GM21360 (cell line): Measurements from ENCODE around the gene XYLT1.

ENCODE experiments used
- ATAC-seq: cut with Tn5 transposase; IDR thresholded peaks from one replicate; pipeline ENCODE4 v1.9.1; 2021; ENCODE audit warnings: mild to moderate bottlenecking, moderate library complexity; ENCODE audit not compliant: unreplicated experiment

The XYLT1 gene

DNA sequence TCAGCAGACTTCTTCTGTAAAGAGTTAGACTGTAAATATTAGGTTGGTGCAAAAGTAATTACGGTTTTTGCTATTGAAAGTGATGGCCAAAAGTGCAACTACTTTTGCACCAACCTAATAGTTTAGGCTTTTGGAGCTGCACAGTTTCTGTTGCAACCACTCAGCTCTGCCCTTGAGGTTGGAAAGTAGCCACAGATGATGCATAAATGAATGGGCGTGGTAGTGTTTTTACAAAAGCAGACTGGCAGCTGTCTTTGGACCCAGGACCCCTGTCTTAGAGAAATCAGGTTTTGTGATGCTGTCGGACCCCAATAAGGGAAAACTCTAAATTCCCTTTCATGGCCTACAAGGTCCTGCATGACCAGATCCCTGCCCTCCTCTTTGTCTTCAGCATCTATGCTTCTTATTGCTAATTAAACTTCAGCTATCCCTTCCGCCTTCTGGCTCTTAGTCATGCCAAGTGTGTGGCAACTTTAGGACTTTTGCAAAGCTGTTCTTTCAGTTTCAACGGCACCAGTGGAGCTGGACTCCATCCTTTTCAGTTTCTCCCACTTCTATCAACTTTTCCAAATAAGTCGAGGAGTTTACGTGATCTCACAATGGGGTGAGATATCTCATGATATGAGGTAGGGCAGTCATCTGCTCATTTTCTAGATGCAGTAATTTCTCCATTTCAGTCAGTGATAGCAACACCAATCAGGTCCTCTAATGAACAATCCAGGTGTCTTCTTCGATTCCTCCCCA lies 232.3 kb downstream of the XYLT1 start:
- no peak for ATAC-seq

GRCh38 chr16:17237350-17237944 lies 233.3 kb downstream of the XYLT1 start:
- no peak for ATAC-seq

- ATAC-seq: no peak
Observed at GRCh38 chr16:17235147-17235815, 235.5 kb downstream of the XYLT1 start.

GRCh38 chr16:17233318-17234002 lies 237.3 kb downstream of the XYLT1 start:
- no peak for ATAC-seq

GRCh38 chr16:17232487-17232886 lies 238.3 kb downstream of the XYLT1 start:
- ATAC-seq: no peak

- ATAC-seq: no peak
Observed at GRCh38 chr16:17231972-17232371, 238.8 kb downstream of the XYLT1 start.

GRCh38 chr16:17230932-17231581 lies 239.7 kb downstream of the XYLT1 start:
- ATAC-seq: no peak

GRCh38 chr16:17229766-17230165 lies 241.0 kb downstream of the XYLT1 start:
- ATAC-seq: no peak

GRCh38 chr16:17229131-17229530 lies 241.6 kb downstream of the XYLT1 start:
- no peak for ATAC-seq

DNA sequence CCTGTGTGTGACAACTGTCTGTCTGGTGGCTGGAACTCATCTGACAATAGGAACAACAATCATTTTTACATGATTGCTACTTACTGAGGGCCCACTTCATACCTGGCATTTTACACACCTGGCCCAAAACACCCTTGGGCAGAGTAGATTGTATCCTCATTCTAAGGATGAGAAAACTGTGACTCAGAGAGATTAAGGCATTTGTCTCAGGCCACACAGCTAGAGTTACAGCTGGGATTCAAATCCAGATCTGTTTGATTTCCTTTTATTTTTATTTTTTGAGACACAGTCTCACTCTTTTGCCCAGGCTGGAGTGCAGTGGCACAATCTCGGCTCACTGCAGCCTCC lies 242.1 kb downstream of the XYLT1 start:
- ATAC-seq: no peak

- no peak for ATAC-seq
Observed at GRCh38 chr16:17228048-17228707, 242.6 kb downstream of the XYLT1 start.

DNA sequence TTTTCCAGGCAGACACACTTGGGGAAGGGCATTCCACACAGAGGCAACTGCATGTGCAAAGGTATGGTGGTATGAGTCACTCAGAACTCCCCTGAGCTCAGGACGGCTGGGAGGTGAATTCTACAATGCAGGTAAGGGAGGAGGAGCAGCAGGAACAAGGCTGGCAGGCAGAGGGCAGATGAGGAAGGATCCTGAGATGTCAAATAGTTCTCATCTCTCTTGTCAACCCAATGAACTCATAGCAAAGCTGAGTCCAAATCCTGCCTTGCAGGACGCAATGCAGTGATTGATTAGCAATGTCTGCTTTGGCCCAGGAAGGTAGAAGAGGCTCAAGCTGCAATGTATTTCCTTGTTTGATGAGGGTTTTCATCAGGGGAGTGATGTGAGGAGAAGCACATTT lies 243.5 kb downstream of the XYLT1 start:
- no peak for ATAC-seq

GRCh38 chr16:17225541-17225940 lies 245.2 kb downstream of the XYLT1 start:
- ATAC-seq: no peak

- ATAC-seq: no peak
Observed at GRCh38 chr16:17224879-17225281, 245.9 kb downstream of the XYLT1 start.

DNA sequence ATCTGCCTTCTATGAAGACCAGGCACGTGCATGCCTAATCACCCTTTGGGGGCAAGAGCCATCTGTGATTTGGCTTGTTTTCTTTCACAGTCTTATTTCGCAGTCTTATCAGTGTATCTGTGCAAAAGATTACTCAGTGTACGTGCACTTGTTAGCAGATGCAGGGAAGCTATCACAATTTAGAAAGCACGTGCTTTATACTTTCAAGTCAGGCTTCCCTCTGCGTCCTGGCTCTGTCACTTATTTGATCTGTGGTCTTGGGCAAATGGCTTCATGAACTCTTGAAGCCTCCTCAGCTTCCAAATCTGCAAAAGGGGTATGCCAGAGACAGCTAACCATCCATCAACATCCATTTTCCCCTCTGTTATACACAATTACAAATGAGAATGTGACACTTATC lies 246.4 kb downstream of the XYLT1 start:
- no peak for ATAC-seq

- ATAC-seq: no peak
Observed at GRCh38 chr16:17223576-17223975, 247.2 kb downstream of the XYLT1 start.

DNA sequence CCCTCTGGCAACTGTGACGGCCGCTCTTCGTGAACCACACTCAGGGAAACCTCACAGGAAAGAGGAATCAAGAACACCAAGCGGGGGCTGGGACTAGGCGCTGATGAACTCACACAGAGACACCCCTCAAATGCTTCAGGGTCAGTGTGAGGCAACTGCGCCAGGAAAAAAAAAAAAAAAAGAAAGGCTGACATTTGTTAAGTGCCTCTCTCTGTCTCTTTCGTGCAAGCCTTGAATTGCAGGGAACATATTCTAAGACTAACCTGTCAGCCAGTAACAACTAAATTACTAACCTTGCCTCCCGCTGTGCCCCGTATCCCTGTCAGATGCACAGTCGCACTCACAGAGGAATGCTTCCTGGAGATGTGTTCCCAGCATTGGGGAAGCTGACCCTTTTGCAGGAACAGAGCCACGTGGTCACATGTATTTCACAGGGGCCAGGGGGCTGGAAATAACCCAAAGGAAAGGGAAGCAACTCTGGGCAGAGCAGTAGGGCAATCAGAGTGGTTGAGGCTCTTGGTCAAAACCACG lies 247.8 kb downstream of the XYLT1 start:
- no peak for ATAC-seq

GRCh38 chr16:17219991-17220390 lies 250.8 kb downstream of the XYLT1 start:
- ATAC-seq: no peak

DNA sequence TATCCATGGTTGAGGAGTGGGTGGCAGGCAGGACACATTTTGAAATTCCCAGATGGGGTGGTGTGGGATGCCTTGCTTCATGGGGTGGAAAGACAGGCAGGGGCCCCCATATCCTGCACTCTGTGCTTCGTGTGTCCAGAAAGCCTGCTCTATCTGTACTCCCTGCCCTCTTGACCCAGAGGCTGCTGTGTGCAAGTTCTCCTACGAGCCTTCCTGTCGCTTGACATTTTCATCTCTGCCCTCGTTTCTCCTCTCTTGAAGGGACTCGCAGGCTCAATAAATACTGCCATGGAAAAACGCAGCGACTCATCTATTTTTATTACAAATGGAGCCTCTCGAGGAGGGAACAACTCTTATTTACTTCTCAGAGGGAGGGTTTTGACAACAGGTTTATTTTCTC lies 254.8 kb downstream of the XYLT1 start:
- no peak for ATAC-seq

- no peak for ATAC-seq
Observed at GRCh38 chr16:17215306-17215705, 255.5 kb downstream of the XYLT1 start.
